ENCODE results near the gene PDSS2. TPM values are rescaled to one million over a fixed set of nuclear protein-coding genes. Genes with fewer than 3 reads are reported as not detected.

PDSS2 gene
- total RNA-seq, 1 experiment from 2014 or later: 10.2 TPM

- no peak for DNase-seq (ENCODE audit: unreplicated experiment)
- Mint-ChIP-seq H3K4me3 (ENCODE audit: unreplicated experiment) (peak within 1 kb of the TSS; percentile 75), H3K27me3 (ENCODE audit: insufficient read depth, unreplicated experiment) (peaks cover 47% of the 10 kb centered on the region), H3K4me1 (ENCODE audit: insufficient read depth, unreplicated experiment) (peaks cover 10% of the 10 kb centered on the region), H3K36me3 (ENCODE audit: insufficient read depth, unreplicated experiment) (no peaks in the 10 kb centered on the region), H3K27ac (ENCODE audit: low read depth, unreplicated experiment) (no peak within 1 kb of the TSS), H3K9me3 (ENCODE audit: unreplicated experiment) (no peaks in the 10 kb centered on the region)
- POLR2A ChIA-PET: no interaction called here
- intact Hi-C loops (cut with micrococcal nuclease): no loop called here
- no peak for TF ChIP-seq CTCF (IDR thresholded peaks at IDR 0.05; ENCODE audit: unreplicated experiment)
- no TSS peak for BruUV-seq (replicated peaks)
- CTCF ChIA-PET: interaction anchor here (1.3 to 1.4 kb wide), 2 partner anchors 15 to 172 kb away, joined by 3 to 4 read pairs; no protein-coding TSS in a partner anchor
Measured at GRCh38 chr6:107489636-107490565, 30.5 kb upstream of the PDSS2 start, which contains the start of gene SOBP. Gene SOBP (plus strand): TSS chr6:107490117. CDS start chr6:107490617, 500 bp downstream.

GRCh38 chr6:107488875-107489635, 29.7 kb upstream of the PDSS2 start:
- Mint-ChIP-seq H3K4me3 (ENCODE audit: unreplicated experiment) (peak overlapping the region; percentile 75), H3K9me3 (ENCODE audit: unreplicated experiment) (no peaks in the 10 kb centered on the region), H3K27ac (ENCODE audit: low read depth, unreplicated experiment) (no peak overlapping the region), H3K36me3 (ENCODE audit: insufficient read depth, unreplicated experiment) (no peaks in the 10 kb centered on the region), H3K4me1 (ENCODE audit: insufficient read depth, unreplicated experiment) (peaks cover 10% of the 10 kb centered on the region), H3K27me3 (ENCODE audit: insufficient read depth, unreplicated experiment) (peaks cover 55% of the 10 kb centered on the region)
- TF ChIP-seq CTCF (IDR thresholded peaks at IDR 0.05; ENCODE audit: unreplicated experiment): no peak
- POLR2A ChIA-PET: interaction anchor here (0.8 kb wide), 1 partner anchor 30 kb away, joined by 5 read pairs; the partner anchor contains the start of gene PDSS2
- no TSS peak for BruUV-seq (replicated peaks)
- CTCF ChIA-PET: interaction anchor here (0.6 to 1.4 kb wide), 4 partner anchors 16 to 354 kb away, joined by 3 to 4 read pairs (median 3); no protein-coding TSS in a partner anchor
- no peak for DNase-seq (ENCODE audit: unreplicated experiment)
- intact Hi-C loops (cut with micrococcal nuclease): no loop called here

GRCh38 chr6:107488174-107488874, 29.0 kb upstream of the PDSS2 start:
- no TSS peak for BruUV-seq (replicated peaks)
- ChIA-PET POLR2A (interaction anchor here (0.8 to 2.6 kb wide), 2 partner anchors 28 to 29 kb away, joined by 5 to 11 read pairs; partner anchors contain the start of gene PDSS2), CTCF (interaction anchor here (0.7 to 1.4 kb wide), 3 partner anchors 17 to 171 kb away, joined by 3 to 4 read pairs (median 3); no protein-coding TSS in a partner anchor)
- peak overlapping the region; percentile 75 for H3K4me3 Mint-ChIP-seq (ENCODE audit: unreplicated experiment)
- no peaks in the 10 kb centered on the region for H3K36me3 Mint-ChIP-seq (ENCODE audit: insufficient read depth, unreplicated experiment)
- no peak overlapping the region for H3K27ac Mint-ChIP-seq (ENCODE audit: low read depth, unreplicated experiment)
- DNase-seq (ENCODE audit: unreplicated experiment): no peak
- intact Hi-C loops (cut with micrococcal nuclease): no loop called here
- no peaks in the 10 kb centered on the region for H3K9me3 Mint-ChIP-seq (ENCODE audit: unreplicated experiment)
- H3K27me3 Mint-ChIP-seq (ENCODE audit: insufficient read depth, unreplicated experiment): peaks cover 59% of the 10 kb centered on the region
- no peak for TF ChIP-seq CTCF (IDR thresholded peaks at IDR 0.05; ENCODE audit: unreplicated experiment)
- H3K4me1 Mint-ChIP-seq (ENCODE audit: insufficient read depth, unreplicated experiment): peaks cover 10% of the 10 kb centered on the region
